SHP77 (cell line): Measurements from ENCODE around the gene TNRC6C.

Experiments used
- DNase-seq, 2 experiments: peaks; one replicate each; lab custom pipeline; 2025; lab: John Stamatoyannopoulos, UW

The TNRC6C gene

DNA sequence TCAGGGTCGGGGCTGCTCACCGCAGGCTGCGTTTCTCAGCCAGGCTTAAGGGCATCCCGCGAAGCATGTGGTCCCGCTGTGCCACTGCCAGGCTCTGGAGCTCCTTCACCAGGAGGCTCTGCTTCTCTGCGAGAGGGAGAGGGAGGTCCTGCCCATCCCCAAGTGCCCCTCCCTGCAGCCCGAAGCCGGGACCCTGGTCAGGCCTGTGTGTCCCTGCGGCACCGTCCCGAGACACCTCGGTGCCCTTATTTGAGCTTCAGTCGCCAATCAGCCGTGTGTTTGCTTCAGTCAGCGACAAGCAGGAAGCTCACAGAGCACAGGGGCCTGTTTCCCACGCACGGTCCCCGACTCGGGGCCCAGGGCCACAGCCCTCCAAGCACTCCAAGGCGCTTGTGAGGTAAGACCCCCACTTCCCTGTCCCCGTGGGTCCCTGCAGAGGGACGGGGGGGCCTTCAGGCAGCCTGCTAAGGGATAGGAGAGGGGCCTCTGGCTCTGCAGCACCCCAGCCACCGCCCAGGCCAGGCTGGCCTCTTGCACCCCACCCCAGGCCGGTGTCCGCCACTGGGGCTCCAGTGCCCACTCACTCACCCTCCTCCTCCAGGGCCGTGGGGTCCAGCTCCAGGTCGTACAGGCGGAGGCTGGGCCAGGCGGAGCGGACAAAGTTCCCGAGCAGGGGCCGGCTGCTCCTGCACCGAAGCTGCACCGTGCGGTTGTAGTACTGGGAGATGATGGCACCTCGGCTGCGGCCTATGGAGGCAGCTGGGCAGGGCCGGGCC is 166.8 kb downstream of the TNRC6C start:
- no peak for DNase-seq

DNA sequence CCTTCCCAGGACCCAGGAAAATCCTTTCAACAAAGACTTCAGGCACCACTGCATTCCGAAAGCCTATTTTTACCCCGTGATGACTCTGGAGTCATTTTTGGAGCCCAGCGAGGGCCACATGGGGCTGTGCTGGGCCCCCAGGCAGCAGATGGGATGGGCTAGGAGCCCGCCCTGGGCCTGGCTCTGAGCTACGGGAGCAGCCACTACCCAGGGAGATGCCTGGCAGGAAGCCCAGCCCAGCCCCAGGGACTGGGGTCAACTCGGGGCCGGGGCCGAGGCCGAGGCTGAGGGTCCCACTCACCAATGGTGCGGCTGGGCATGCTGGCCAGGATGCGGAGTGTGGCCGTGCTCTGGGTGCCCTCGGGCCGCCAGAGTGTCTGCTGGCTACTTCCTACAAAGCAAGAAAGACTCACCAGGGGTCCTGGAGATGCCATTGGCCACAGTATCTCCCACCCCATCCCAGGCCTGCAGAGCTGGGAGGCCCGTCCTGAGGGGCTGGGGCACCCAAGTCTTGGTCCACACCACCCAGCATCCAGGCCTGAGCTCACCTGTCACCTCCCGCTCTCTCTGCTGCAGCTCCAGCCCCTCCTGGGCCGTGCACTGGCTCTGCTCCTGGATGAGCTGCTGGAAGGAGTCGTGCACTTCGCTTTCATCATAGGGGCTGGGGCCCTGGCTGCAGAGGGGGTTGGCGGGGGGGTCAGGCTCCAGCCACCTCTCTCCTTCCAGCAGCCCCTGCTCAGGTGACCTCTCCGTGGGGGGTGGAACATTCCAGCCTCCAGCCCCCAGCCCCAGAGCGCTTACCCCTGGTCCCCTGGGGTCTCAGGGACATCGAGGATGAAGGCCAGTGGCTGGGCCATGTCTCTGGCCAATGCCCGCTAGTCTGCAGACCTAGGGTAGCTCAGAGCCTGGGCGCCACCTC is 167.7 kb downstream of the TNRC6C start:
- no peak for DNase-seq

DNA sequence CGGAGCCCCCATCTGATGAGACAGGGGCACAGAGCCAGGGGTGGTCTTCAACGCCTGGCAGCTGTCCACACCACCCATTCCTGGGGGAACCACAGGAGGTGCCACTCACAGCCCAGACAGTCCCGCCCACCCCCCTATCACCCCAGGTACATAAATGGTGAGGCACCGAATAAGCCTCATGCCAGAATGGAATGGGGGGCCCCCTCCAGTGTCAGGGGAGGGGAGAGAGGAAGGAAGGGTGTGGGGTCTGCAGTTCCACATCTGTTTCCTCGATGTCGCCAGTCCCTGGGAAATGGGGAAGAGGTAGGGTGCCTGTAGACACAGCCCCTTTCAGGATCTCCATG is 168.4 kb downstream of the TNRC6C start:
- DNase-seq, result no peak

DNA sequence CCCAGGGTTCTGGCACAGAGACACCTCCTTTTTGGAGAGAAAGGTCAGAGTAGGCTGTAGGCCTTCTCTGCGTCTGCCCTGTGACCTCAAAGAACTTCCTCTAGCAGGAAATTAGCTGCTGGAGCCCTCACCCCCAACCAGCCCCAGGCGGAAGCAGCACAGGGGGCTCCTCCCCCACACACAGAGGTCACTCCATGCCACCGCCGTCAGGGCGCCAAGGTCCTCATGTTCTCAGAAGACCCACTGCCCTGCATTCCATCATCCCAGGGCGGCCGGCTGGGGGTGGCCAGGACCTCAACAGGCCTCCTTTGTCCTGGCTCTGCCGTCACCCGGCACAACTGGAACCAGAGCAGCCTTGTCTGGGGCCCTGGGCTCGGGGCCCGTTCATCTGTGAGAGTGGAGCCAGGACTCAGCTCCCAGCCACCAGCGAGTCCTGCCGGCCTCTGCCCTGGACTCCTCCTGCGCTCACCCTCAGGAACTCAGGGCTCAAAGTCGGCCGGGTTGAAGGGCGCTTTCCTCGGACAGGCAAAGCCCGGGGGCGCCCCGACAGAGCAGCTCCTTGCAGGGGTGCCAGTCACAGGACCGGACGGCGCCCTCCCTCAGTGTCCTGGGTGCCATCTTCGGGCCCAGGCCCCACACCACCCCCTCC is 168.9 kb downstream of the TNRC6C start:
- DNase-seq, result no peak

DNA sequence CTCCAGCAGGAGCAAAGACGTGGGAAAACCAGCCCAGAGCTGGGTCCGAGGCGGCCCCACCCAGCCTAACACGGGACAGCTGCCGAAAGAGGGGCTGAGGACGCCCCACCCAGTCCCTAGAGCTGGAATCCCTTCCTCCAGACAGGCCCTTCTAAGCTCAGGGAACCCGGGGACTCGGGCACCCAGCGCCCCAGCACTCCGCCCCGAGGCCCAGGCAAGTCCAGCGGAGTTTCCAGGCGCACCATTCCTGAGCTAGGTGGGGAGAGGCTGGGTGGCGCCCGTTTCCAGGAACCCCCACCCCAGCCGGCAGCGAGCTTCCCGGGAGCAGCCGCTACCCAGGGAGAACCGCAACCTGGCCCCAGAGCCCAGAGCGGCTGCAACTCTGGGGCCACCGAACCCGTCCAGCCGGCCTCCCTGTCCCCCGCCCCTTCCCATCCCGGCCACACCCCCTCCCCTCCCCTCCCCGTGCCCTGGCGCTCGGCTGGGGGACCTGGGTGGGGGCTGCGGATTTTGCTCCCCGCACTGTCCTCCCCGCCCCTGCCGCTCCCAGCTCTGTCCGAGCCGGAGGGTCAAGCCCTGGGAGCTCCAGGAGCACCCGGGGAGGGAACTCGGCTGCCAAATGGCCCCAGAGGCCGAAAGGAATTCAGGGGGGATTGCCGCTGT is 169.5 kb downstream of the TNRC6C start:
- DNase-seq, result peak in 1 of 2 experiments; percentile 29

DNA sequence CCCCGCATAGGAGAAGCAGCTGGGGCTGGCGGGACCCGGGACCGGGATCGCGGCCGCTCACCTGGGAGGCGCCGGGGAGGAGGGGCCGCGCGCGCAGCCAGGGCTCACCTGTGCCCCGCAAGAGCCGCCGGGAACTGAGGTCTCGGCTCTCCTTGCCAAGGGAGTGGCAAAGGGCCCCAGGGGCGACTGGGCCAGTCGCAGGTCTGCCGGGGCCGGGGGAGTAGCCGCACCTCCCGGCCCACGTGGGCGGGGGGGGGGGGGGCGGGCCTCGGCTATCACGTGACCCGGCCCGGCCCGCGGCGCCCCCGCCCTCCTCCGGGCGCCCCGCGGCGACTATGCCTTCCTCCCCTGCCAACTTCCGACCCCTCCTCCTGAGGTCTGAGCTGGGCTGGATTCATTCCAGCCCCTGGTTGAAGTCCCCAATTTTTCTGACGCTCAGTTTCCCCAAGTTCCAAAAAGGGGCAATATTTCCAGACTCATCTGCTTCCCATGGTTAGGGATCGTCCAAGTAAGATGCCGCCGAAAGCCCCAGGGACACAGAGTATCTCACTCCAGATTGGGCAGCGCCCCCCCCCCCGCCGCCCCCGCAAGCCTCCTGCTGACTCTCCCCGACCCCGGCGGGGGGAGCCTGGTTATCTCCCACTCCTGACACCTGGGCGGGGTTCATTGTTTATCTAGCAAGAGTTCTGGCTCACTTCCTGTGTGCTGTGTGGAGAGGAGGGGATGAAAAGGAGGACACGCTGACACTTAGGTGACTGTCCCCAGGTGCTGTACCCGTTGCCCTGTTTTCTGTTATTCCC is 170.2 kb downstream of the TNRC6C start, which contains the start of gene TMC6:
TMC6 (minus strand) TSS at position 205 of the 800 bp plus-strand sequence. CDS start 1,923 bp downstream, outside the sequence.
- DNase-seq, result peak; percentile 49 to 53

DNA sequence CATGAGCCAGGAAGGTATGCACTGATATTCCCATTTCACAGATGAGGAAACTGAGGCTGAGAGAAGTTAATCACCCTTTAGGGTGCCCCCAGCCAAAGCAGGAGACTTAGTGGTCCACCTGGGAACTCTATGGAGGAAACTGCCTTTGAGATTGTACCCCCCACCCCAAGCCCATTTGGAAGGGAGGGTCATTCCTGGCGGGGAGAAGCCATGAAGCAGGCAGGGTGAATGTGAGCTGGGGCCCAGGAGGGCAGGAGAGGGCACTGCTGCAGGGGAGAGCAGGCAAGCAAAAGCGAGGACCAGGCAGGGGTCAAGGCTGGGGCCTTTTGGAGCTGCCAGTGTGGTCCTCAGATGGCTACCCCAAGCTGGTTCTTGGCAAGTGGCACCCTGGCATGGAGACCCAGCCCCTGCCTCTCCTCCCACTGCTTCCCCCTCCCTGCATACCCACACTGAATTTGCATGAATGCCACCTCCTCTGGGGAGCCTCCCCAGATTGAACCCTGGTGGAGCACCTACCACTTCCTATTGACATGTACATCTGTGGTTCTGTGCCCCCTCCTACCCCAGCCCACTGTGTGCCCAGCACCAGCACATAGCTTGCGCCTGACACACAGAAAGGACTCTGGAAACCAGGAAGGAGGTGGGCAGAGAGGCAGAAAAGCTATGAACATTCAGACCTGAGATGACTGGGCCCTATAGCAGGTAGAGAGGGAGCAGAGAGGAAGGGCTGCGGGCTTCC is 171.0 kb downstream of the TNRC6C start:
- no peak for DNase-seq

DNA sequence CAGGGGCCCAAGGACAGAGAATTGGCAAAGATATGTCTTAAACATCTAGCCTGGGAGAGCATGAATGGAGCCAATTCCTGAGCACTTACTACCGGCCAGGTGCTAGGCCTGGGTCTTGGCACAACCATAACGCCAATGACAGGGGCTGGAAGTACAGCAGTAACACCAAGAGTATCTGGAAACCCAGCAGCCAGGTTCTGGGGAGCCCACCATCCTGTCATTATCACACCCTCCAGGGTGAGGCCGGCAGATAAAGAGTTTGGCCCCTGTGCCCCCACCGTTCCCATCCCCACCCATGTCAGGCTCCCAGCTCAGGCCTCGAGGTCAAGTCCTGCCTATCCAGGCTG is 171.6 kb downstream of the TNRC6C start:
- DNase-seq, result no peak

DNA sequence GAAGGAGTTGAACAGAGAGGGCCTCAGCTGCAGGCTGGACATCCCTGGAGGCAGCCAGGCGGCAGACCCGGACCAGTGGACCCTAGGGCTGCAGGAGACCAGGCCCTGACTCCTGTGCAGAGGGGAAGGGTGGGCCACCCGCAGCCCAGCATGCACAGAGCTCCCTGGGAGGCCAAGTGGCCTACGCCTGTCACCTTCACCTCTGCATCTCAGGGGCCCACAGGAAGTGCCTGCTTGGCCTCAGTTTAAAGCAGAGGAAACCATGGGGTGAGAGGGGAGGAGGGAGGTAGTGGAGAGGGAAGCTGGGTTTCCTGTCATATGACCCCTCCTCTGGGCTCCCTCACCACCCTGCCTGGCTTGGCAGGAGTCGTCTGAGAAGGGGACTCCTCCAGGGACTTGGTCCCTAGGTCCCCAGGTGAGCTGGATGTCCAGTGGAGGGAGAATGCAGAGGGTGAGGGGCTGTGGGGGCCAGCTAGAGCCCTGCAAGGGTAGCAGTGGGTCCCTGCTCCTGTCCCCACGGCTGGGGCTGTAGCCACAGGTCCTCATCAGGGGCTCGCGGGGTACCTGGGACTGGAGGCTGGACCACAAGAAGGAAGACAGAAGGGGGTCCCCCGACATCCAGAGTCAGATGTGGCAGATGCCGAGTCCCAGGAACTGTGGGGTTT is 172.1 kb downstream of the TNRC6C start, which contains the start of gene TMC8:
TMC8 (plus strand) TSS at position 335 of the 665 bp plus-strand sequence. CDS start 818 bp downstream, outside the sequence.
- peak in 1 of 2 experiments; percentile 23 for DNase-seq

DNA sequence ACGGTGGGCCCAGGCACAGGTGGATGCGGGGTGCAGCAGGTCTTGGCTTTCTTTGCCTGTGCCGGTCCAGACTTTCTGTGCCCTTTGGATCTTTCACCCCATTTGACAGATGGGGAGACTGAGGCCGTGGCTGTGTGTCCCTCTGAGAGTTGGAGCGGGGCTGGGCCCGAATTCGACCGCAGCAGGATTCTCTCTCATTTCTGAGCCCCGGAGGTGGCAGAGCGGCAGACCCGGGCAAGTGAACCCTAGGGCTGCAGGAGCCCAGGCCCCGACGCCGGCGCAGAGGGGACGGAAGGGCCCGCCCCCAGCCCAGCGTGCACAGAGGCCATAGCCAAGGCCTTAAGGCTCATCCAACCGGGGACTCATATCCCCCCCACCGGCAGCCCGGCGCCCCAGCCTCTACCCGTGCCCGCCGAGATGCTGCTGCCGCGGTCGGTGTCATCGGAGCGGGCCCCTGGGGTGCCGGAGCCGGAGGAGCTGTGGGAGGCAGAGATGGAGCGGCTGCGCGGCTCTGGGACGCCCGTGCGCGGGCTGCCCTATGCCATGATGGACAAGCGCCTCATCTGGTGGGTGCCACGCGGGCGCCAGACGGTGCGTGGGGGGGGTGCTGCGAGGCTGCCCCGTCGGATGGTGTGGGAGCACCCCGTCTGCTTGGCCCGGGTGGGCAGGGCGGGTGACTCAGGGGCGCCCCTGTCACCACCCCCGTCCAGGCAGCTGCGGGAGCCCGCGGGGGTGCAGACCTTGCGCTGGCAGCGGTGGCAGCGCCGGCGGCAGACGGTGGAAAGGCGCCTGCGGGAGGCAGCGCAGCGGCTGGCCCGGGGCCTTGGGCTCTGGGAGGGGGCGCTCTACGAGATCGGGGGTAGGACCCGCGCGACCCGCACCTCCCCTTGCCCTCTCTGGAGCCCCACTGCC is 172.9 kb downstream of the TNRC6C start:
- no peak for DNase-seq

DNA sequence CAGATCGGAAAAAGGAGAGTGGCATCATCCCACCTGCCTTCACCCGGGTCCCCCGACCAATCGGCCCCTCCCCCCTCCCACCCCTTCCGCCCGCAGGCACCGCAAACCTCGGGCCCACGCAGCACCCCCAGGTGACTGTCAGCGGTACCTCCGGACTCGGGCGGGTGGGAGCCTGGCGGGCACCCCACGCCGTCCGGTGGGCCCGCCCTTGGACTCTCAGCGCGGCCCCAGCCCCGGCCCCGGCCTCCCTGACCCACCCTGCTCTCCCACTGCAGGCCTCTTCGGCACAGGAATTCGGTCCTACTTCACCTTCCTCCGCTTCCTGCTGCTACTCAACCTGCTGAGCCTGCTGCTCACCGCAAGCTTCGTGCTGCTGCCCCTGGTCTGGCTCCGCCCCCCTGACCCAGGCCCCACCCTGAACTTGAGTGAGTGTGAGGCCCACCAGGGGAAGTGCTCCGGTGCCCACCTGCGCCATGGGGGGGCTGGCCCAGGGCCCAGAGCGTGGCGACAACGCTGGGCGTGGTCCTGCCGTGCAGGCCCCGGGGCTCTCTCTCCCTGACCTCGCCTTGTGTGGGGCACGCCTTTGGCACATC is 173.7 kb downstream of the TNRC6C start:
- DNase-seq, result no peak

DNA sequence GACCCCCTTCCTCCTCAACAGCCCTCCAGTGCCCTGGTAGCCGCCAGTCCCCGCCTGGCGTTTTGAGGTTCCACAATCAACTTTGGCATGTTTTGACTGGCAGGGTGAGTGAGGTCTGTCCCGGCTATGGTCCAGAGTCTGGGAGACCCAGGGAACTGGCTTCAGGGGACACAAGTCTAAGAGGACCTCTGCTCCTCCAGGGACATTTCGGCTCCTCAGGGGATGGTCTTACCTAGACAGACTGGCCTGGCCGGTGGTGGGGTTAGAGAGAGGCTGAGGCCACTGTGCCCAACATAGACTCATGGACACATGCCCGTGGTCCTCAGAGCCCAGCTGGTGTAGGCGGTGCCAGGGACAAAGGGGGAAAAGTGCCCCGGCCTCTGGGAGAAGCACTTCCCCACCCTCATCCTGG is 174.3 kb downstream of the TNRC6C start:
- DNase-seq, result no peak

DNA sequence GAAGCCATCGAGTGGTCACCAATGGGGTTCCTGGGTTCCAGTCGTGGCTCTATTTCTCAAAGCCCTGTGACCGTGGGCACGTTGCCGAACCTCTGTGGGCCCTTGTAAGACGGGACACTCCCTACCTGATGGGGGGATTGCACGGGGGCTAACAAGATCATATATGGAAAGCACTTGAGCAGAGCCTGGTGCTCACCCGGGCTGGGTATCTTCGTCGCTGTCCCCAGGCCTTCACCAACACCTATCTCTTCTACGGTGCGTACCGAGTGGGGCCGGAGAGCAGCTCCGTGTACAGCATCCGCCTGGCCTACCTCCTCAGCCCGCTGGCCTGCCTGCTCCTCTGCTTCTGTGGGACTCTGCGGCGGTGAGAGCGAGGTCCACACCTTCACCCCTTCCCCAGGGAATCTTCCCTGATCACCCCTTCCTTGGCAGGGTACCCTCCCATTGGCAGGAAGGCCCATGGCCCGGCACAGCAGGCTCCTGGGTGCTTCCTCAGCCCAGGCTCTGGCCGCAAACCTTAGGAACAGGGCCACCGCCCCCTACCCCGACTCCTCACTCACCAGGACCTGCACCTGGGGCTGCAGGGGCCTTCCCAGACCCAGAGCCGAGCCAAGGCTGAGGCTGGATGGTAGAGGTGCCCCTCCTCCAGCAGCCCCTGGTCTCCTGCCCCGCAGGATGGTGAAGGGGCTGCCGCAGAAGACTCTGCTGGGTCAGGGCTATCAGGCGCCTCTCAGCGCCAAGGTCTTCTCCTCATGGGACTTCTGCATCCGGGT is 174.9 kb downstream of the TNRC6C start:
- DNase-seq, result no peak

DNA sequence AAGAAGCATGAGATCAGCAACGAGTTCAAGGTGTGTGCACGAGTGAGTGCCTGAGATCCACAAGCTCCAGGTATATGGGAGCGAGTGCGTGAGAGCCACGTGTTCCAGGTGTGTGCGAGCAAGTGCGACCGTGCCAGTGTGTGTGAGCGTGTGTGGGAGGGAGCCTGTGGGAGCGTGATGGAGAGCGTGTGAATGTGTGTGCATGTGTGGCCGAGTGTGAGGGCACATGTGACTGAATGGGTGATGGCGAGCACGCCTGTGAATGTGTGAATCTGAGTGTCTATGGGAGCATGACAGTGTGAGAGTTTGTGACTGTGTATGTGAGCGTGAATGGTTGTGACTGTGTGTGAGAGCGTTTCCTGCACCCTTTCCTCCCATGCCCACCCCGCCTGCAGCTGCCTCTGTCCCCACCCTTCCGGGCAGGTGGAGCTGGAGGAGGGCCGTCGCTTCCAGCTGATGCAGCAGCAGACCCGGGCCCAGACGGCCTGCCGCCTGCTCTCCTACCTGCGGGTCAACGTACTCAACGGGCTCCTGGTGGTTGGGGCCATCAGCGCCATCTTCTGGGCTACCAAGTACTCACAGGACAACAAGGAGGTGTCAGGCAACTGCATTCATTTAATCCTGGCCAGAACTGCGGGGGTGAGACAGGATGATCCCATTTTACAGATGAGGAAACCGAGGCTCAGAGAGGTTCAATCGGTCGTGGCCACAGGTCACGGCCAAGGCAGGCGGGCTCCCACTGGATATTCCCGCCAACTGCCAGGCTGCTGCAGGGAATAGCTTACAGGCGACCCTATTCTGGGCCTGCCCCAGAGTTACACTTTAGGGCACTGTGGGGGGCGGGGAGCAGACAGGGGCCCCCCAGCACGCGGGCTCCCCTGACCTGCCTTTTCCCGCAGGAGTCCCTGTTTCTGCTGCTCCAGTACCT is 175.7 kb downstream of the TNRC6C start:
- peak; percentile 85 to 88 for DNase-seq

DNA sequence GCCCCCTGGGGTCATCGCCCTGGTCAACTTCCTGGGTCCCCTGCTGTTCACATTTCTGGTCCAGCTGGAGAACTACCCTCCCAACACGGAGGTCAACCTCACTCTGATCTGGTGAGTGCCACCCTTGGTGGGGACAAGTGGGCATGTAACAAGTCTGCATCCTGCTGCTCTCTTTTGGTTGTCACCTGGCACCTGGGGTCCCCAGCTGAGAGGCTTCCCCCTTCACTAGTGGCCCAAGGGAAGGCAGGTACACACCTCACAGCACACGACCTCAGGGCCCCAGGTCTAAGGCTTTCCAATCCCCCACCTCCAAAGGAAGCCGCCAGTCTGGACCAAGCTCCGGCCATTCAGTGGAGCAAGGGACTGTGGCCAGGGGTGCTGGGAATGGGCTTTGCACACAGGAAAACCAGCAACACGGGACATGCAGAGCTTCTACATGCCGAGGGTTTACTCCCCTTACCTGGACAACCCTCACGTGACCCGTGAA is 176.4 kb downstream of the TNRC6C start:
- DNase-seq, result no peak

DNA sequence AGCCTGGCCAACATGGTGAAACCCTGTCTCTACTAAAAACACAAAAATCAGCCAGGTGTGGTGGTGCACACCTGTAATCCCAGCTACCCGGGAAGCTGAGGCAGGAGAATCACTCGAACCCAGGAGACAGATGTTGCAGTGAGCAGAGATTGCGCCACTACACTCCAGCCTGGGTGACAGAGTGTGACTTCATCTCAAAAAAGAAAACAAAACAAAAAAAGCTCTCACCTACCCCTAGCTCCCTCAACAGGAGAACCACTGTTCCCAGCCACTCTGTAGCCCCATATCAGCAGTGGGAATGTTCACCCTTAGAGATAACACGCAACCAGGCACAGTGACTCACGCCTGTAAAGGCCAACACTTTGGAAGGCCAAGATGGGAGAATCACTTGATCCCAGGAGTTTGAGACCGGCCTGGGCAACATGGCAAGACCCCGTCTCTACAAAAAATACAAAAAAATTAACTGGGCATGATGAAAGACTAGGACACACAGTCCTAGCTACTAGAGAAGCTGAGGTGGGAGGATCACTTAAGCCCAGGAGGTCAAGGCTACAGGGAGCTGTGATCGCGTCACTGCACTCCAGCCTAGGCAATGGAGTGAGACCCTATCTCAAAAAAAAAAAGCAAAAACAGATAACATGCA is 177.5 kb downstream of the TNRC6C start:
- no peak for DNase-seq
